Measurements from ENCODE around the gene GPC5. TPM values are rescaled to one million over a fixed set of nuclear protein-coding genes. Genes with fewer than 3 reads are reported as not detected.

Gene GPC5
- total and polyA plus RNA-seq, 9 of the 15 experiments (the other 6 are each of a cell fraction or from before 2014, with no cell fraction given): 0.18 to 0.27 TPM; not detected in 7

DNA sequence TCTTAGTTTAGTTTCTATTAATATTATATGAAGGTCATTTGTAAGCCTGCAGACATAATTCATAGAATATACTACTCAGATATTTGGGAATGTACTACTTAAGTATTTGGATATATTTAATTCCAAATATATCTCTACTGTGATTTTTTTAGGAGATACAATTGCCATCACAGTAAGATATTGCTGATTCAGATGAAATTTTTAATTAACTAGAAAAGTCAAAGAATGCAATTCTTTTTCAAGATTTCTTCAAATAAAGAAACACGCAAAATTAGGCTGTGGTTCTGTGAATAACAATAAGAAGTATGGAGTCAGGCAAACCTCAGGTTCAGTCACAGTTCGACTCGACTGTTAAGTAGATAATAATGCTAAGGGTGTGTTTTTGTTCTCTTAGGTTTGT lies 1277.8 kb downstream of the GPC5 start:
- no peak for DNase-seq (ENCODE audit: extremely low read depth in 1 of 4, low spot score in 3 of 4)
- no peak overlapping the region for H2AFZ ChIP-seq (ENCODE audit: low read depth, low read length)
- in situ Hi-C loops (cut with MboI): loop anchor here (25.0 kb wide), 1 partner anchor 1664 kb away; no protein-coding TSS in a partner anchor
- TF ChIP-seq MAFG (tag; conservative IDR thresholded peaks at IDR 0.05) (peak; percentile 43), ZNF512 (tag; IDR thresholded peaks at IDR 0.05) (0 out of 2 replicates have a peak, but pooled peaks have one; percentile 5), C11orf30 (IDR thresholded peaks at IDR 0.05; ENCODE audit: low read depth) (peak; percentile 24; the same call in 1 of the 2 replicates), NR4A1 (CRISPR knock-in tag; IDR thresholded peaks at IDR 0.05) (no peak), NR4A1 (tag; IDR thresholded peaks at IDR 0.05) (no peak)
- H3K9ac ChIP-seq (ENCODE audit: insufficient read depth in 1 of 2, low read depth in 2 of 2, low read length in 2 of 2): no peak overlapping the region
- no peak overlapping the region for H3K4me2 ChIP-seq (ENCODE audit: insufficient read depth, low read length)
- ChIA-PET CTCF (ENCODE audit: low intra/inter-chr PET ratio) (no interaction called here), POLR2A (interaction anchor here (0.6 kb wide), 1 partner anchor 331 kb away, joined by 3 read pairs; no protein-coding TSS in a partner anchor)
- H3K9me3 ChIP-seq (replicated peaks; ENCODE audit: control insufficient read depth, insufficient read depth, low read depth, low read length): 0 out of 2 replicates have a peak, but pooled peaks cover 3% of the 10 kb centered on the region
- H3K27ac ChIP-seq (ENCODE audit: extremely low read depth, low read depth, low read length): no peak overlapping the region
- no peaks in the 10 kb centered on the region for H3K4me1 ChIP-seq (replicated peaks in 1 of 2; ENCODE audit: control insufficient read depth in 2 of 2, insufficient read depth in 2 of 2, low read length in 2 of 2)
- H3K79me2 ChIP-seq (ENCODE audit: control insufficient read depth, insufficient read depth, low read length): no peaks in the 10 kb centered on the region
- WGBS (ENCODE audit: insufficient coverage, low coverage, missing lambda C conversion rate): 0% methylated on average over 3 of the region's 3 CpGs
- BruUV-seq (replicated peaks): no TSS peak
- H3K4me3 ChIP-seq: no peak overlapping the region
- H4K20me1 ChIP-seq (replicated peaks; ENCODE audit: control insufficient read depth, insufficient read depth, low read length): no peaks in the 10 kb centered on the region
- intact Hi-C loops (cut with micrococcal nuclease): no loop called here
- no peaks in the 10 kb centered on the region for H3K27me3 ChIP-seq (ENCODE audit: control insufficient read depth in 2 of 2, insufficient read depth in 2 of 2, low read length in 2 of 2)
- no peaks in the 10 kb centered on the region for H3K9me1 ChIP-seq (ENCODE audit: control insufficient read depth, insufficient read depth, low read length)
- no peaks in the 10 kb centered on the region for H3K36me3 ChIP-seq (ENCODE audit: control insufficient read depth, insufficient read depth, low read length)
- no peak for ATAC-seq
- FAIRE-seq: no peak
